GM18520 (cell line): ENCODE data around the gene CMIP.
"Not testable (repeated sequence)": the region's sequence is repeated elsewhere in the genome, so short reads cannot be mapped to it uniquely, and the experiment has no call there.

ENCODE experiments used
- ATAC-seq: cut with Tn5 transposase; IDR thresholded peaks from one replicate; pipeline ENCODE4 v1.9.1; 2021; ENCODE audit not compliant: unreplicated experiment

The CMIP gene

GRCh38 chr16:81671738-81672597, 227.4 kb downstream of the CMIP start:
- ATAC-seq: no peak

DNA sequence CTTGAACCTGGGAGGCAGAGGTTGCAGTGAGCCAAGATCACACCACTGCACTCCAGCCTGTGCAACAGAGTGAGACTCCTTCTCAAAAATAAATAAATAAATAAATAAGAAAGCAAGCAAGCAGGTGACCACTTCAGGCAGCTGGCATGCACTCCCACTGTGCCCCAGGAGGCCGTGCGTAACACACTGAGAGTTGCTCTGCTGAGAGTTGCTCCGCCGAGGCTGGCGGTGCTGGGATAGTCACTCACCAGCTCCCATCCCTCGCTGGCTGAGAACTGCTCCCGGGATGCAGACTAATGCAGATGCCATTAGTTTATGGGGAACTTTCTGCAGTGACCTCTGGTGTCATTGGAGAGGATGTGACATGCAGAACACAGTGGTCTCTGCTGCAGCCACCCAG, 228.8 kb downstream of the CMIP start:
- no peak for ATAC-seq

DNA sequence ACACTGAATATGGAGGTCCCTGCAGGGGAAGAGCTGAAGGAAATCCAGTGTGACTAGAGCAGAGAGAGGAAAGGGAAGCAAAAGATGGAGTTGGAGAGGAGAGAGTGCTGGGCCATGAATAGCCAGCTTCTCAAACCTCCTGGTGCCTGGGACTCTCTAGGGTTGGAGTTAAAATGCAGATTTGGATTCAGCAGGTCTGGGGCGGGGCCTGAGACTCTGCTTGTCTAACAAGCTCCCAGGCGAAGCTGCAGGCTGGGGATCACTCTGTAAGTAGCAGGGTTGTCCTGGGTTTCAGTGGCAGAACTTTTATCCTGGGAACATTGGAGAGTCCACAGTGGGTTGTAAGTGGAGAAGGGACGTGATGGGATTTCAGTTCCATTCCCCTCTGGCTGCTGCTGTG, 231.1 kb downstream of the CMIP start:
- ATAC-seq: no peak

- no peak for ATAC-seq
Measured at GRCh38 chr16:81676066-81676882, 231.7 kb downstream of the CMIP start.

DNA sequence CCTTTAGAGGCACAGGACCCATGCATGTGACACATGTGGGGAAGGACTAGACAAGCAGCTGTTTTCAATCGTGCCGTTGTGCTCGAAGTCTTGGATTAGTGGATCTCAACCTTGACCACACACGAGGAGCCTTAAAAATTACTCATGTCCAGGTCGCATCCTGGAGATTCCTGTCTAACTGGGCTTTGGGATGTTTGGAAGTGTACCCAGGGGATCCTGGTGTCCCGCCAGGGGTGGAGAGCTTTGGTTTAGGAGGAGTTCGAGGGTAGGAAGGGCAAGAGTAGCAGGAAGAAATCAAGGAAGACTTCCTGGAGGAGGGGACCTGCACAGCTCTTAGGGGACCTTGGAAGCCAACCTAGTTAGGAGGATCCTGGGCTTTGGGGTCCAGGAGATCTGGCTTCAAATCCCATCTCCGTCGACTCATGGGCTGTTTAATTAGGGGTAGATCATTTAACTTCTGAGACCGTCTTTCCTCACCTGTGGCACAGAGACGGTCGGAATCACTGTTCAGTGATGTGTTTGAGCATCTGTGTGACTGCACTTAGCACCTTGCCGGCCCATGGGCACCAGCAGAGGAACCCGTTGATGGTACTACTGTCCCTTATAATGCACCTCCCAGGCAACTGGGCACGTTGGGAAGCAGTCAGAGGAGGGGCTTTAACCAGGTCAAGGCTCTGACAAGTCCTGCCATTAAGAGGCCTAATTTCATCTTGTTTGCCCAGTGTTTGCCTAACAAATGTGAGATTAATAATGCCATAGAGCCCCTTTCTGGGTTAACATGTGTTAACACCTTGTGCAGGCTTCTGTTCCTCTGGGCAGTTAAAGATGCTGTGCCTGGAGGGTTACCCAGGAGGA, 232.5 kb downstream of the CMIP start:
- ATAC-seq: no peak

DNA sequence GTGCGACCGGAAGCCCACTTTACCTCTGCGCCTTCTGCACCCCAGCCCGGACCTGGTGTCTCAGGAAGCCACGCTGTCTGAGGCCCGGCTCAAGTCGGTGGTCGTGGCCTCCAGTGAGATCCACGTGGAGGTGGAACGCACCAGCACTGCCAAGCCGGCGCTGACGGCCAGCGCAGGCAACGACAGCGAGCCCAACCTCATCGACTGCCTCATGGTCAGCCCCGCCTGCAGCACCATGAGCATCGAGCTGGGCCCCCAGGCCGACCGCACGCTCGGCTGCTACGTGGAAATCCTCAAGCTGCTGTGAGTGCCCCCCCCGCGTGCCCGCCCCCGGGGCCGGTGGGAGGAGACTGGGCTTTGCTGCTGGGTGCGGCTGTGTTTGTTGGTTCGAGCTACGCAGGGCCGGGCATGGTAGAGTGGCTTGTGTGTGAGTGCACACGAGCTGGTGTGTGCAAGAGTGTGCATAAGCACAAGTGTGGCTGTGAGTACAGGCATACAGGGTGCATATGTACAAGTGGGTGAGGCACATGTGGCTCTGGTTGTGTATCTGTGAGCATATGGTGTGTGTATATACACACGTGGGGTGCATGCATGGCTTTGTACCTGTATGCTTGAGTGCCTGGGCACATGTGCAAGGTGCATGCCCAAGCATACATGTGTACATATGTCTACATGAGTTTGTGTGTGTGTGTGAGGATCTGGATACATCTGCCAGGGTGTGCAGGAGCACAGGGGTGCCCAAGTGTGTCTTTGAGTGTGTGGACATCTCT, 233.9 kb downstream of the CMIP start:
- ATAC-seq: no peak

DNA sequence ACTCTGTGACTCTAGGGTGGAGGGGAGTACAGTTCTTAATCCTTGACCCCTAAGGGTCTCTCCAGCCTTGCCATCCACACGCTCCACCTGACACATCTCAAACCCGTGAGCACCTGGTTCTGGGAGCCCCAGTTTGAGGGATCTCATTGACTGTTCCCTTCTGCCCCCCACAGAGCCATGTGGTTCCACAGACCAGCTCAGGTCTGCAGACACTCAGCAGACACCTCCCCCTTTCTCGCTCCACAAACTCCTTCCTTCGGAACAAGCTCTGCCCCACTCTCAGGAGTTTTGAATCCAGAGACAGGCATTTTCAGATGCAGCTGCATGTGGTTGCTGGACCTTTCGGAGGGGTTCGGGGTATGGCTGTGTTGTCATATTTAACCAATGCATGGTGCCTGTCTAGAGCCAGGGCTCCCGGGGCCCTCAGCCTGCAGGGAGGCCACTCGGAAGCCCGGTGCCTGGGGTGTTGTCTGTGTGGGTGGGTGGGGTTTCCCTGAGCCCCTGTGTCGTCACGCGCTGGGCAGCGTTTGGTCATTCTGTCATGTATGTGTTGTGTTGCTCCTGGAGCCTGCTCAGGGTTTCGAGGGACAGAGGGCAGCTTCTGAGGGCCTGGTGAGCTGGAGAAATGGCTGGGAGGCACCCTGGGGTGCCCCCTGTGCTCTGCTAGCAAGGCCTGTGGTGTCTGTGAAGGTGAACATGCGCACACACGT, 235.3 kb downstream of the CMIP start:
- ATAC-seq: no peak

- ATAC-seq: no peak
Measured at GRCh38 chr16:81680444-81681275, 236.1 kb downstream of the CMIP start.

DNA sequence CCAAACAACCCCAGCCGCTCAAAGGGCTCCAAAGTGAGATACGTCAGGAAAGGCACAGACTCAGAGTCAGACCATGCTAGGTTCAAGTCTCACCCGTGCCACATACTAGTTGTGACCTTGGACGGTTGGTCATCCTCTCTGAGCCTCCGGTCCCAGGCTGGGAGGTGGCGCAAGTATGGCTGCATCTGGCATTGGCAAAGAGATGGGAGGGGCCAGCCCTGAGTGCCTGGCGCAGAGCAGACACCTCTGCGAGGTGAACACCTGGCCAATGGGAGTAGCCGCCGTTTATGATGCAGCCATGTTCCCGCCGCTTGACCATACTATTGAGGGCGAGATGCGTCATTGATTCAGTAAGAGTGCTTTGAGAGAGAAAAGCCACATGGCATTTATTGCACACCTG, 236.7 kb downstream of the CMIP start:
- ATAC-seq: no peak

GRCh38 chr16:81684242-81684837, 239.7 kb downstream of the CMIP start:
- ATAC-seq: no peak

DNA sequence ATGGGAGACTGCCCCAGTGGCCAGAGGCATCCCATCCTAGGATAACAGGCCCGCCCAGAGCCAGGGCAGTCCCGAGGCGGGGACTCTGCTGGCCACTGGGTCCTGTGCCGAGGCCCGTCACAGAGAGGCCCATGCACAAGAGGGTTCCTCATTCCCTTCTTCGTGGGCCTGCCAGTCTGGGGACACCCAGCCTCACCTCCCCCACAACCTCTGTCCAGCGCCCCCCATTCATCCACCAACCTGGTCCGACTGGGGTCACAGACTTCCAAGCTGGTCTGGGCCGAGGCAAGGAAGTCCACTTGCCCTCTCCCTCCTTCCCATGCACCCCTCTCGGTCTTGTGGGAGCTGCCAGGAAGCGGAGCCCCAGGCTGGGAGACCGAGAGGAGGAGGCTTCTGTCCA, 240.3 kb downstream of the CMIP start:
- ATAC-seq: no peak

GRCh38 chr16:81686391-81687130, 242.0 kb downstream of the CMIP start:
- no peak for ATAC-seq

GRCh38 chr16:81687131-81687456, 242.5 kb downstream of the CMIP start:
- ATAC-seq: no peak

DNA sequence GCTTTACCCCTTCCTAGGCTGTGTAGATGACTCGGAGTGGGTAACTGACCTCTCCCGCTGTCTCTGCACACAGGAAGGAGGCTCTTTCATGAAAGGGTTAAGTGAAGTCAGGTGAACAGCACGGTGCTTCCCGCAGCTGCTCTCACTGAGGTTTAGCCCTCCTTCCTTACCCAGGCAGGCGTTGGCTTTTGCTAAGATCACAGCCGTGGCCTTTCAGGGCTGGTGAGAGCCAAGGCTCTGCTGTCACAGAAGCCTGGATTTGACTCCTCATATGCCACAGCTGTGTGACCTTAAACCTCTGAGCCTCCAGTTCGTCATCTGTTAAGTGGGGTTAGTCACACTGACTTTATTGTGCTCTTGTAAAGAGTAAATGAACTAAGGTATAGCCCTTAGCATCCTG, 243.6 kb downstream of the CMIP start:
- ATAC-seq: no peak

DNA sequence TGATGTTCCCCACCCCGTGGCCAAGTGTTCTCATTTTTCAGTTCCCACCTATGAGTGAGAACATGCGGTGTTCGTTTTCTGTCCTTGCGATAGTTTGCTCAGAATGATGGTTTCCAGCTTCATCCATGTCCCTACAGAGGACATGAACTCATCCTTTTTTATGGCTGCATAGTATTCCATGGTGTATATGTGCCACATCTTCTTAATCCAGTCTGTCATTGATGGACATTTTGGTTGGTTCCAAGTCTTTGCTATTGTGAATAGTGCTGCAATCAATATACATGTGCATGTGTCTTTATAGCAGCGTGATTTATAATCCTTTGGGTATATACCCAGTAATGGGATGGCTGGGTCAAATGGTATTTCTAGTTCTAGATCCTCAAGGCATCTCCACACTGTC, 244.2 kb downstream of the CMIP start:
- not testable (repeated sequence) for ATAC-seq

GRCh38 chr16:81692021-81692420, 247.4 kb downstream of the CMIP start:
- ATAC-seq: no peak

DNA sequence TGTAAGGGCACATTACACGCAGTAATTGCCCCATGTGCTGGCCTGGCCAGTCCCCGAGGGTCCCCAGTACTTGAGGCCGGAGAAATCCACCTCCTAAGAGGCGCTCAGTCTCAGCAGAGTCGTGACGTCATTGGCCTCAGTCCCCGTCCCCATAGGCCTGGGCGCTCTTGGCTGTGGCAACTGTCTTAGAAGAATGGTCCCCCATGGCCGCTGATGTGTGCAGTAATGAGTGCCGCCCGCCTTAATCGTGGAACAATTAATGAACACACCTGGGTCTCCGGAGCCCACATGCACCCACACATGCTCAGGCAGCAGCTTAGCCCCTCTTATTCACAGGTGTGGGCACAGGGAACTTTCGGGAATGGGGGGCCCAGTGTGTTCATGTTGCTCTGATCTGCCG, 248.0 kb downstream of the CMIP start:
- ATAC-seq: no peak
